Ovary (tissue), 3 donors: ENCODE measurements around the gene NBPF9.
"Not testable (repeated sequence)": the region's sequence is repeated elsewhere in the genome, so short reads cannot be mapped to it uniquely, and the experiment has no call there.

Experiments used
- POLR2A ChIP-seq: fragments of 450-650 bp; IDR thresholded peaks from one replicate; pipeline ENCODE4 v1.6.1; 2017; ENCODE audit warnings: antibody characterized with exemption, mild to moderate bottlenecking, moderate library complexity
- TF ChIP-seq, protein P1 (sequence below), 3 donors: fragments of 450-650 bp in 2 of 3; fragments of 200-600 bp in 1 of 3; IDR thresholded peaks; one replicate each; pipeline versions ENCODE4 v1.5.1 to v1.8.0; 2016 to 2022; ENCODE audit warnings: antibody characterized with exemption in 3 of 3, mild to moderate bottlenecking in 1 of 3
- donor health status: DM: no; HTN: no; CAD: no.

DNA sequence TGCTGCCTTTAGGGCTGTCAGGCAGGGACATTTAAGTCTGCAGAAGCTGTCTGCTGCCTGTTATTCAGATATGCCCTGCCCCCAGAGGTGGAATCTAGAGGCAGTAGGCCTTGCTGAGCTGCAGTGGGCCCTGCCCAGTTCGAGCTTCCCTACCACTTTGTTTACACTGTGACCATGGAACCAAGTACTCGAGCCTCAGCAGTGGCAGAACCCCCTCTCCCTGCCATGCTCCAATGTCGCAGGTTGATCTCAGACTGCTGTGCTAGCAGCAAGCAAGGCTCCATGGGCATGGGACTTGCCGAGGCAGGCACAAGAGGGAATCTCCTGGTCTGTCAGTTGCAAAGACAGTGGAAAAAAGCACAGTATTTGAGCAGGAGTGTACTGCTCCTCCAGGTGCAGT, 60.3 kb downstream of the NBPF9 start:
- TF ChIP-seq, protein P1, sequence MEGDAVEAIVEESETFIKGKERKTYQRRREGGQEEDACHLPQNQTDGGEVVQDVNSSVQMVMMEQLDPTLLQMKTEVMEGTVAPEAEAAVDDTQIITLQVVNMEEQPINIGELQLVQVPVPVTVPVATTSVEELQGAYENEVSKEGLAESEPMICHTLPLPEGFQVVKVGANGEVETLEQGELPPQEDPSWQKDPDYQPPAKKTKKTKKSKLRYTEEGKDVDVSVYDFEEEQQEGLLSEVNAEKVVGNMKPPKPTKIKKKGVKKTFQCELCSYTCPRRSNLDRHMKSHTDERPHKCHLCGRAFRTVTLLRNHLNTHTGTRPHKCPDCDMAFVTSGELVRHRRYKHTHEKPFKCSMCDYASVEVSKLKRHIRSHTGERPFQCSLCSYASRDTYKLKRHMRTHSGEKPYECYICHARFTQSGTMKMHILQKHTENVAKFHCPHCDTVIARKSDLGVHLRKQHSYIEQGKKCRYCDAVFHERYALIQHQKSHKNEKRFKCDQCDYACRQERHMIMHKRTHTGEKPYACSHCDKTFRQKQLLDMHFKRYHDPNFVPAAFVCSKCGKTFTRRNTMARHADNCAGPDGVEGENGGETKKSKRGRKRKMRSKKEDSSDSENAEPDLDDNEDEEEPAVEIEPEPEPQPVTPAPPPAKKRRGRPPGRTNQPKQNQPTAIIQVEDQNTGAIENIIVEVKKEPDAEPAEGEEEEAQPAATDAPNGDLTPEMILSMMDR (IDR thresholded peaks at IDR 0.05) = not testable (repeated sequence)
- TF ChIP-seq POLR2A = not testable (repeated sequence)
